Nephron progenitor cell (in vitro differentiated cells): ENCODE data around the gene MPZL3.

Source experiments
- DNase-seq: peaks from one replicate; pipeline ENCODE4 v3.0.0; 2021
- H3K27ac Mint-ChIP-seq: 2 replicates; pipeline ENCODE4 v1.8.0; 2021; ENCODE audit warnings: mild to moderate bottlenecking, moderate library complexity, mixed read lengths
- H3K27me3 Mint-ChIP-seq: 2 replicates; pipeline ENCODE4 v1.8.0; 2021; ENCODE audit warnings: mild to moderate bottlenecking, low read depth, mixed read lengths; ENCODE audit not compliant: poor library complexity
- H3K36me3 Mint-ChIP-seq: 2 replicates; pipeline ENCODE4 v1.8.0; 2021; ENCODE audit warnings: low read depth, mixed read lengths
- H3K4me1 Mint-ChIP-seq: 2 replicates; pipeline ENCODE4 v1.8.0; 2021; ENCODE audit warnings: mixed read lengths
- H3K4me3 Mint-ChIP-seq: 2 replicates; pipeline ENCODE4 v1.8.0; 2021; ENCODE audit warnings: mild to moderate bottlenecking, moderate library complexity, mixed read lengths
- H3K9me3 Mint-ChIP-seq: 2 replicates; pipeline ENCODE4 v1.8.0; 2021; ENCODE audit warnings: mild to moderate bottlenecking, moderate library complexity, mixed read lengths
- TF ChIP-seq, protein P1 (sequence below): fragments of 200-600 bp; sonication (generic); IDR thresholded peaks from 2 replicates; pipeline ENCODE4 v1.5.0; 2021; ENCODE audit warnings: antibody characterized with exemption

Gene MPZL3

DNA sequence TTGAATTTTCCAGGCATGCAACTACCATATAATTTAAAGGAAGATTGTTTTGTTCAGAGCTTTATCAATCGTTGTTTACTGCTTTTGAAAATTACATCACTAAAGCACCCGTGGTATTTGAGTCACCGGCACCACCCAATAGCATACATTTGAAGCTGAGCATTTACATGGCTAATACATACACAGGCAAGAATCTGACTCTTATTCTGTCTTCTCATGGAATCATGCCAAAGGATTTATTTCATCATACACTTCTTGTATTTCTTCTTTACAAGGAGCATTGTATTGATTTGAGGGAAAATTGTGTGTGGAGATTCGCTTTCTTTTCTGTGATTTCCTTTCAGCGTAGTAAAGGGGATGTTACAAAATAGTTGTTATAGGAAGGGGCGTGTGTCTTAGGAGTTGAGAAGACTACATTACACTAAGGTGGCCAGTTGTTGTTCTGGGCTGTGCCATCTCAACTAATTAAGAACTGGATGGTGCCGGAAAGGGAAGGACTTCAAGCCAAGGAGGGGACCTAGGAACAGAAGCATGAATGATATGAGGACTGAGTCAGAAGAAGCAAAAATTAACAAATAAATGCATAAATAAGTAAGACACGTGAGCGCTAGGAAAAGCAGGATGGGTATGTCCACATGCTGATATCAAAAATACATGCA is 39.4 kb upstream of the MPZL3 start:
- no peak for DNase-seq
- Mint-ChIP-seq H3K4me1 (no peaks in the 10 kb centered on the region), H3K27ac (no peak overlapping the region), H3K9me3 (peaks cover 7% of the 10 kb centered on the region), H3K27me3 (peaks cover 70% of the 10 kb centered on the region), H3K36me3 (no peaks in the 10 kb centered on the region), H3K4me3 (no peak overlapping the region)
- TF ChIP-seq, protein P1, sequence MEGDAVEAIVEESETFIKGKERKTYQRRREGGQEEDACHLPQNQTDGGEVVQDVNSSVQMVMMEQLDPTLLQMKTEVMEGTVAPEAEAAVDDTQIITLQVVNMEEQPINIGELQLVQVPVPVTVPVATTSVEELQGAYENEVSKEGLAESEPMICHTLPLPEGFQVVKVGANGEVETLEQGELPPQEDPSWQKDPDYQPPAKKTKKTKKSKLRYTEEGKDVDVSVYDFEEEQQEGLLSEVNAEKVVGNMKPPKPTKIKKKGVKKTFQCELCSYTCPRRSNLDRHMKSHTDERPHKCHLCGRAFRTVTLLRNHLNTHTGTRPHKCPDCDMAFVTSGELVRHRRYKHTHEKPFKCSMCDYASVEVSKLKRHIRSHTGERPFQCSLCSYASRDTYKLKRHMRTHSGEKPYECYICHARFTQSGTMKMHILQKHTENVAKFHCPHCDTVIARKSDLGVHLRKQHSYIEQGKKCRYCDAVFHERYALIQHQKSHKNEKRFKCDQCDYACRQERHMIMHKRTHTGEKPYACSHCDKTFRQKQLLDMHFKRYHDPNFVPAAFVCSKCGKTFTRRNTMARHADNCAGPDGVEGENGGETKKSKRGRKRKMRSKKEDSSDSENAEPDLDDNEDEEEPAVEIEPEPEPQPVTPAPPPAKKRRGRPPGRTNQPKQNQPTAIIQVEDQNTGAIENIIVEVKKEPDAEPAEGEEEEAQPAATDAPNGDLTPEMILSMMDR: no peak

DNA sequence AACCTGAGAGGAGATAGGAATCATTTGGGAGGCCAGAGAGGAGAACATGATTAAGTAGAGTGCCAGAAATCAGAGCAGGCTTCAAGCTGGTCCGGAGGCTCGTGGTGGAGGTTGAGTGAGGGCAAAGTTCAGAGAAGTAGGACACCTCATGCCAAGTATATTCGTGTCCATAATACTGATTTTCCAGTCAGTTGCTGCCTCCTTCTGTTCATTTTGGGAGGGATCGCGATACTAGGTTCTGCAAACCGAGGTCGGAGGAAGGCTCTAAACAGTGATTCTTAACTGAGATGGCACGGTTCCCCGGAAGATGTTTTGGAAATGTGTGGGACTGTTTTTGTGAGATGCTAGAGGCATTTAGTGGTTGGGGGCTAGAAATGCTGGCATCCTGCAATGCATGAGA is 38.8 kb upstream of the MPZL3 start:
- H3K9me3 Mint-ChIP-seq: peaks cover 8% of the 10 kb centered on the region
- no peak overlapping the region for H3K27ac Mint-ChIP-seq
- H3K27me3 Mint-ChIP-seq: peaks cover 74% of the 10 kb centered on the region
- DNase-seq: no peak
- no peak overlapping the region for H3K4me3 Mint-ChIP-seq
- TF ChIP-seq, protein P1: no peak
- H3K4me1 Mint-ChIP-seq: no peaks in the 10 kb centered on the region
- no peaks in the 10 kb centered on the region for H3K36me3 Mint-ChIP-seq

DNA sequence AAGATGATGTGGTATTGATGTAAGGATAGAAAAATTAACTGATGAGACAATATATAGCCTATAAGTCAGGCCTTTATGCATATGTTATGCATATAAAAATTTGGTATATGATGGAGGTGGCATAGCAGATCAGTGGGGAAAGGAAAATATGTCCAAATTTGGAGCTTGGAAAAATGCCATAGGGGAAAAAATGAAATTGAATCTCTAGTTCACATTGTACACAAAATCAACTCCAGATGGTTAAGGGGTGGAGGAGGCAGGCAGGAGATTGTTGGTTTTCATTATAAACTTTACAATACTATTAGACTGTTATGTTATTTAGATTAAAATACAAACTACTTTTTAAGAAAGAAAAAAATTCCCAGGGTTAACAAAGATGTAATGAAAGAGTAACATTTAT is 37.2 kb upstream of the MPZL3 start:
- no peaks in the 10 kb centered on the region for H3K4me1 Mint-ChIP-seq
- H3K36me3 Mint-ChIP-seq: no peaks in the 10 kb centered on the region
- H3K4me3 Mint-ChIP-seq: no peak overlapping the region
- no peak overlapping the region for H3K27ac Mint-ChIP-seq
- H3K9me3 Mint-ChIP-seq: peaks cover 10% of the 10 kb centered on the region
- TF ChIP-seq, protein P1: no peak
- DNase-seq: no peak
- peaks cover 70% of the 10 kb centered on the region for H3K27me3 Mint-ChIP-seq

DNA sequence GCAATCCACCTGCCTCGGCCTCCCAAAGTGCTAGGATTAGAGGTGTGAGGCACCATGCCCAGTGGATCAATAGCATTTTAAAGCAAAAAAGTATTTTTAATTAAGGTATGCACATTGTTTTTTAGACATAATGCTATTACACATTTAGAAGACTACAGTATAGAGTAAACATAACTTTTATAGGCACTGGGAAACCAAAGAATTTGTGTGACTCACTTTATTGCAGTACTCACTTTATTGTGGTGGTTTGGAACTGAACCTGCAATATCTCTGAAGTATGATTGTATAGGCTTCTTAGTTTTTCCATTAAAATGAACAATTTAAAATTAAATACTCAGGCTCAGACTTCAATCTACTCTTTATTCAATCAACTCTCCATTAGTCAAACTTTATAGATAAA is 34.8 kb upstream of the MPZL3 start:
- Mint-ChIP-seq H3K4me3 (no peak overlapping the region), H3K27me3 (peaks cover 69% of the 10 kb centered on the region), H3K4me1 (no peaks in the 10 kb centered on the region)

DNA sequence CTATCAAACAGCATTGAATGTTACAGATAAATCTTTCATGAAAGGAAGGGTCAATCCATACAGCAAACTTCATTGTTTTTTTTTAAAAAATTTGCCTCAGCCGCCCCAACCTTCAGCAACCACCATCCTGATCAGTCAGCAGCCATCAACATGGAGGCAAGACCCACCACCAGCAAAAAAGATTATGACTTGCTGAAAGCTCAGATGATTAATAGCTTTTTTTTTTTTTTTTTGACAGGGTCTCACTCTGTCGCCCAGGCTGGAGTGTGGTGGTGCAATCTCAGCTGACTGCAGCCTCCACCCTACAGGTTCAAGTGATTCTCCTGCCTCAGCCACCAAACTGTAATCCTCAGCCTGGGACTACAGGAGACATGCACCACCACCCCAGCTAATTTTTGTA is 34.4 kb upstream of the MPZL3 start:
- no peak overlapping the region for H3K4me3 Mint-ChIP-seq

More for the DNA sequence above, 34.8 kb upstream of the MPZL3 start:
- TF ChIP-seq, protein P1: no peak
- Mint-ChIP-seq H3K36me3 (no peaks in the 10 kb centered on the region), H3K9me3 (peaks cover 10% of the 10 kb centered on the region), H3K27ac (no peak overlapping the region)
- DNase-seq: no peak

More for the DNA sequence above, 34.4 kb upstream of the MPZL3 start:
- DNase-seq: no peak
- Mint-ChIP-seq H3K36me3 (no peaks in the 10 kb centered on the region), H3K27me3 (peaks cover 69% of the 10 kb centered on the region), H3K9me3 (peaks cover 10% of the 10 kb centered on the region), H3K4me1 (no peaks in the 10 kb centered on the region), H3K27ac (no peak overlapping the region)
- TF ChIP-seq, protein P1: no peak
